ENCODE results near the gene GLP2R. TPM values are rescaled to one million over a fixed set of nuclear protein-coding genes. Genes with fewer than 3 reads are reported as not detected.
A peak's percentile ranks its signal among the peaks of the same experiment; 100 is the strongest.

The GLP2R gene
- total and polyA plus RNA-seq, 10 of the 15 experiments (the other 5 are each of a cell fraction or from before 2014, with no cell fraction given): not detected

- TF ChIP-seq BHLHE40 (IDR thresholded peaks at IDR 0.05; ENCODE audit: borderline replicate concordance in 1 of 2, low read depth in 2 of 2, low read length in 1 of 2): 0 out of 4 replicates have a peak, but pooled peaks have one; percentile 17 to 20
- no peak for TF ChIP-seq NFYB (IDR thresholded peaks at IDR 0.05; ENCODE audit: insufficient read depth, low read depth, low read length)
- peak; percentile 46; the same call in 1 of the 2 replicates for TF ChIP-seq SPI1 (IDR thresholded peaks at IDR 0.05; ENCODE audit: borderline replicate concordance, insufficient read depth, low read depth, low read length)
- 0 out of 2 replicates have a peak, but pooled peaks have one; percentile 16 for TF ChIP-seq CBFB (IDR thresholded peaks at IDR 0.05; ENCODE audit: low read depth)
- peak; percentile 64; the same call in 1 of the 2 replicates for TF ChIP-seq STAT3 (IDR thresholded peaks at IDR 0.05; ENCODE audit: low read depth, low read length)
- TF ChIP-seq MEF2B (IDR thresholded peaks at IDR 0.05; ENCODE audit: partially characterized antibody, poor library complexity, severe bottlenecking): peak; percentile 99
- 0 out of 2 replicates have a peak, but pooled peaks have one; percentile 54 for TF ChIP-seq IRF4 (IDR thresholded peaks at IDR 0.05; ENCODE audit: low read depth, low read length)
- TF ChIP-seq RUNX3 (IDR thresholded peaks at IDR 0.05; ENCODE audit: low read length): peak; percentile 25; the same call in 1 of the 2 replicates
- TF ChIP-seq KAT2A (conservative IDR thresholded peaks at IDR 0.05; ENCODE audit: control insufficient read depth, low read depth, low read length): no peak
- TF ChIP-seq MYB (IDR thresholded peaks at IDR 0.05; ENCODE audit: borderline replicate concordance, low read depth, low read length): no peak
These were observed 99.0 kb downstream of the GLP2R start (continued) for GRCh38 chr17:9924735-9925191.

- H3K4me2 ChIP-seq (ENCODE audit: control insufficient read depth, insufficient read depth): no peak overlapping the region
- H3K4me1 ChIP-seq (ENCODE audit: control insufficient read depth, insufficient read depth, low read length): no peaks in the 10 kb centered on the region
- SMC1A ChIA-PET (ENCODE audit: uncharacterized antibody, unreplicated experiment): no interaction called here
These were observed 99.7 kb downstream of the GLP2R start for GRCh38 chr17:9925457-9925856.

More at GRCh38 chr17:9925457-9925856, 99.7 kb downstream of the GLP2R start:
- FAIRE-seq (no peak), ATAC-seq (peak; percentile 29), DNase-seq (ENCODE audit: low read depth, low spot score) (no peak)
- BruUV-seq (replicated peaks): no TSS peak
- no peak overlapping the region for H3K4me3 ChIP-seq
- CTCF ChIA-PET: interaction anchor here (0.8 to 6.2 kb wide), 13 partner anchors 10 to 696 kb away, joined by 3 to 63 read pairs (median 6); no protein-coding TSS in a partner anchor
- H3K9me3 ChIP-seq (replicated peaks; ENCODE audit: control insufficient read depth, insufficient read depth, low read length): no peaks in the 10 kb centered on the region
- no peaks in the 10 kb centered on the region for H3K79me2 ChIP-seq (ENCODE audit: control insufficient read depth, insufficient read depth, low read length)
- in situ Hi-C loops (cut with MboI) (no loop called here), intact Hi-C loops (cut with micrococcal nuclease; ENCODE audit: unreplicated experiment) (loop anchor here (2.0 to 10.0 kb wide), 3 partner anchors 301 to 693 kb away; no protein-coding TSS in a partner anchor)
- TF ChIP-seq TAF1 (IDR thresholded peaks at IDR 0.05; ENCODE audit: borderline replicate concordance, low read depth, low read length): no peak
- no peak for TF ChIP-seq IKZF1 (conservative IDR thresholded peaks at IDR 0.05)
- RAD21 ChIA-PET (ENCODE audit: unreplicated experiment): interaction anchor here (0.7 to 2.4 kb wide), 5 partner anchors 21 to 692 kb away, joined by 3 to 18 read pairs (median 8); no protein-coding TSS in a partner anchor
- 67% methylated on average over 11 of the region's 11 CpGs for WGBS (ENCODE audit: insufficient coverage, insufficient replicate concordance, low lambda C conversion rate, missing lambda C conversion rate)
- H3K9ac ChIP-seq (ENCODE audit: control insufficient read depth, insufficient read depth, low read length): no peak overlapping the region
- POLR2A ChIA-PET: interaction anchor here (0.6 kb wide), 1 partner anchor 955 kb away, joined by 4 read pairs; no protein-coding TSS in a partner anchor
- H2AFZ ChIP-seq (ENCODE audit: control insufficient read depth, low read depth, low read length): no peak overlapping the region
- H4K20me1 ChIP-seq (ENCODE audit: control insufficient read depth, insufficient read depth): no peaks in the 10 kb centered on the region
- H3K27me3 ChIP-seq (replicated peaks in 1 of 2; ENCODE audit: control insufficient read depth in 2 of 2, insufficient read depth in 2 of 2, low read length in 1 of 2): no peaks in the 10 kb centered on the region
- no peak overlapping the region for H3K27ac ChIP-seq (ENCODE audit: control insufficient read depth, insufficient read depth)
- H3K36me3 ChIP-seq (ENCODE audit: control insufficient read depth in 2 of 2, insufficient read depth in 2 of 2, low read length in 1 of 2): no peaks in the 10 kb centered on the region
